ENCODE results near the gene SEPTIN1. TPM values are rescaled to one million over a fixed set of nuclear protein-coding genes. Genes with fewer than 3 reads are reported as not detected.

Gene SEPTIN1
- total RNA-seq, 1 donor from 2014 or later, result 2.0 TPM

GRCh38 chr16:30407804-30408534 lies 25.6 kb upstream of the SEPTIN1 start:
- Mint-ChIP-seq H3K4me3 (ENCODE audit: unreplicated experiment) (peak overlapping the region; percentile 85), H3K4me1 (ENCODE audit: unreplicated experiment) (peaks cover 22% of the 10 kb centered on the region), H3K36me3 (ENCODE audit: unreplicated experiment) (peaks cover 5% of the 10 kb centered on the region), H3K9me3 (ENCODE audit: unreplicated experiment) (no peaks in the 10 kb centered on the region), H3K27me3 (ENCODE audit: unreplicated experiment) (no peaks in the 10 kb centered on the region), H3K27ac (ENCODE audit: unreplicated experiment) (peak overlapping the region; percentile 76)
- DNase-seq (ENCODE audit: extremely low spot score, unreplicated experiment), result no peak
- no peak for TF ChIP-seq CTCF (IDR thresholded peaks at IDR 0.05)

- peak; percentile 9 for TF ChIP-seq CTCF (IDR thresholded peaks at IDR 0.05)
- no peaks in the 10 kb centered on the region for H3K27me3 Mint-ChIP-seq (ENCODE audit: unreplicated experiment)
- peaks cover 22% of the 10 kb centered on the region for H3K4me1 Mint-ChIP-seq (ENCODE audit: unreplicated experiment)
- H3K9me3 Mint-ChIP-seq (ENCODE audit: unreplicated experiment), result no peaks in the 10 kb centered on the region
- peak within 1 kb of the TSS; percentile 93 for H3K27ac Mint-ChIP-seq (ENCODE audit: unreplicated experiment)
- peak within 1 kb of the TSS; percentile 85 for H3K4me3 Mint-ChIP-seq (ENCODE audit: unreplicated experiment)
- peak; percentile 96 for DNase-seq (ENCODE audit: extremely low spot score, unreplicated experiment)
- H3K36me3 Mint-ChIP-seq (ENCODE audit: unreplicated experiment), result peaks cover 5% of the 10 kb centered on the region
These were observed 24.9 kb upstream of the SEPTIN1 start, which contains the start of gene ZNF771 for GRCh38 chr16:30407102-30407803. ZNF771 (plus strand) TSS chr16:30407606; CDS start chr16:30408054, 448 bp downstream.

GRCh38 chr16:30406795-30407101 lies 24.4 kb upstream of the SEPTIN1 start:
- peak overlapping the region; percentile 85 for H3K4me3 Mint-ChIP-seq (ENCODE audit: unreplicated experiment)
- no peaks in the 10 kb centered on the region for H3K27me3 Mint-ChIP-seq (ENCODE audit: unreplicated experiment)
- H3K36me3 Mint-ChIP-seq (ENCODE audit: unreplicated experiment), result no peaks in the 10 kb centered on the region
- no peak for DNase-seq (ENCODE audit: extremely low spot score, unreplicated experiment)
- peaks cover 22% of the 10 kb centered on the region for H3K4me1 Mint-ChIP-seq (ENCODE audit: unreplicated experiment)
- no peak for TF ChIP-seq CTCF (IDR thresholded peaks at IDR 0.05)
- H3K9me3 Mint-ChIP-seq (ENCODE audit: unreplicated experiment), result no peaks in the 10 kb centered on the region
- peak overlapping the region; percentile 93 for H3K27ac Mint-ChIP-seq (ENCODE audit: unreplicated experiment)

GRCh38 chr16:30401768-30402425 lies 19.5 kb upstream of the SEPTIN1 start:
- H3K4me1 Mint-ChIP-seq (ENCODE audit: unreplicated experiment), result peaks cover 20% of the 10 kb centered on the region
- H3K36me3 Mint-ChIP-seq (ENCODE audit: unreplicated experiment), result no peaks in the 10 kb centered on the region
- peak overlapping the region; percentile 78 for H3K27ac Mint-ChIP-seq (ENCODE audit: unreplicated experiment)
- peak overlapping the region; percentile 84 for H3K4me3 Mint-ChIP-seq (ENCODE audit: unreplicated experiment)
- DNase-seq (ENCODE audit: extremely low spot score, unreplicated experiment), result no peak
- no peak for TF ChIP-seq CTCF (IDR thresholded peaks at IDR 0.05)
- no peaks in the 10 kb centered on the region for H3K9me3 Mint-ChIP-seq (ENCODE audit: unreplicated experiment)
- no peaks in the 10 kb centered on the region for H3K27me3 Mint-ChIP-seq (ENCODE audit: unreplicated experiment)

All from osteocyte (in vitro differentiated cells).